GM12872 (cell line): ENCODE measurements around the gene MKKS.

Source experiments
- TF ChIP-seq, protein P1 (sequence below): IDR thresholded peaks from 3 replicates; pipeline ENCODE4 v1.5.1; 2011; ENCODE audit warnings: low read depth, mild to moderate bottlenecking, low read length, moderate library complexity; ENCODE audit not compliant: insufficient read depth

MKKS gene

DNA sequence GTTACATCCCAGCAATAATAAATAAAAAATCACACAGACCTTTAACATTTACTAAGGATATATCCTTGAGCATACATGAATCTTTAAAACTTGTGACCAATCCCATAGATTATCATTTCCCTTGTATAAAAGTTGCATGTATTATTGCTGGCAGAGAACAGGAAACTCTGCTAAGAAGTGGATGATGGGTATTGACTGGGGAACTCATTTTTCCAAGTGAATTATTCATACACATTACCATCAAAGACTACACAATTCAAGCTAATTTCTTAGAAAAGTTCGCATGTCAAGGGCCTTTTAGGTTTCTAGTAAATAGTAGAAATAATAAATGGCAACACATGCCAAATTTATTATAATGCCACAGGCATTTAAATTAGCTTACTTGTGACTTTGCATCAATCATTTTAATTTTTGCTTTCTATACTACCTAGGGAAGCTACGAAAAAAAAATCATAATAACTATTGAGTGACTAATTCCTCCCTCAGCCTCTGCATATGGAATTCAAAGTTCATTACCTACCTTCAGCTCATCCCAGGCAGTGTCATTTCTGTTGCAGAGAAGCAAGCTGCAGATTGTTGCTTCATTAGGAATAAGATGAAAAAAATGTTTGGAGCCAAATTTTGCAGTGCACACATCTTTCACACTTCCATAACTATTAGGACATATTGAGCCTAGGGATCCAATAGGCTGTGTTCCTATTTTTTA is 25.8 kb downstream of the MKKS start:
- TF ChIP-seq, protein P1, sequence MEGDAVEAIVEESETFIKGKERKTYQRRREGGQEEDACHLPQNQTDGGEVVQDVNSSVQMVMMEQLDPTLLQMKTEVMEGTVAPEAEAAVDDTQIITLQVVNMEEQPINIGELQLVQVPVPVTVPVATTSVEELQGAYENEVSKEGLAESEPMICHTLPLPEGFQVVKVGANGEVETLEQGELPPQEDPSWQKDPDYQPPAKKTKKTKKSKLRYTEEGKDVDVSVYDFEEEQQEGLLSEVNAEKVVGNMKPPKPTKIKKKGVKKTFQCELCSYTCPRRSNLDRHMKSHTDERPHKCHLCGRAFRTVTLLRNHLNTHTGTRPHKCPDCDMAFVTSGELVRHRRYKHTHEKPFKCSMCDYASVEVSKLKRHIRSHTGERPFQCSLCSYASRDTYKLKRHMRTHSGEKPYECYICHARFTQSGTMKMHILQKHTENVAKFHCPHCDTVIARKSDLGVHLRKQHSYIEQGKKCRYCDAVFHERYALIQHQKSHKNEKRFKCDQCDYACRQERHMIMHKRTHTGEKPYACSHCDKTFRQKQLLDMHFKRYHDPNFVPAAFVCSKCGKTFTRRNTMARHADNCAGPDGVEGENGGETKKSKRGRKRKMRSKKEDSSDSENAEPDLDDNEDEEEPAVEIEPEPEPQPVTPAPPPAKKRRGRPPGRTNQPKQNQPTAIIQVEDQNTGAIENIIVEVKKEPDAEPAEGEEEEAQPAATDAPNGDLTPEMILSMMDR = no peak

DNA sequence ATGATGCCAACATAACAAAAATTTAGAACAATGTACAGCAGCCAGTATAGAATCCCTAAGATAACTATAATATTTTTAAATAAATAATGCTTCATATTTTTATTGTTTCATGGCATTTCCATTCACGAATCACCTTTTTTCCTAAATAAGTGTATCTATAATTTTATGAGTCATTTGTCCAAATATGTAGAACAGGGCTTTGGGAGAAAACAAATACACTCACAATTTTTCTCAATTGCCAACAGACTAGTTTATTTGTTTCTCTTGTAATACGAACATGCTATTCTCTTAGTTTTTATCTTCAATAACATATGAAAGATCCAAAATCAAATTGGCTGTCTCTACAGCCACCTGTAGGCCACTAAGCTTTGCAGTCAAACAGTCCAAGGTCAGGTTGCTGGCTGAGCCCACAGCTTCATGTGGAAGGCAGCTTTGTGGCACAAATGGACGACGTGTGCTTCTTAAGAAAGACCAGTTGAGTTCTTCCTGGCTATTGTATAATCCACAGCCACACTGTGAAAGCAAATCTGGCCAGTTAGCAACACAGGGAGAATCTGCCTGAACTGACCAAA is 29.0 kb downstream of the MKKS start:
- TF ChIP-seq, protein P1 = no peak

GRCh38 chr20:10404023-10404628 is 29.9 kb downstream of the MKKS start:
- TF ChIP-seq, protein P1 = no peak

DNA sequence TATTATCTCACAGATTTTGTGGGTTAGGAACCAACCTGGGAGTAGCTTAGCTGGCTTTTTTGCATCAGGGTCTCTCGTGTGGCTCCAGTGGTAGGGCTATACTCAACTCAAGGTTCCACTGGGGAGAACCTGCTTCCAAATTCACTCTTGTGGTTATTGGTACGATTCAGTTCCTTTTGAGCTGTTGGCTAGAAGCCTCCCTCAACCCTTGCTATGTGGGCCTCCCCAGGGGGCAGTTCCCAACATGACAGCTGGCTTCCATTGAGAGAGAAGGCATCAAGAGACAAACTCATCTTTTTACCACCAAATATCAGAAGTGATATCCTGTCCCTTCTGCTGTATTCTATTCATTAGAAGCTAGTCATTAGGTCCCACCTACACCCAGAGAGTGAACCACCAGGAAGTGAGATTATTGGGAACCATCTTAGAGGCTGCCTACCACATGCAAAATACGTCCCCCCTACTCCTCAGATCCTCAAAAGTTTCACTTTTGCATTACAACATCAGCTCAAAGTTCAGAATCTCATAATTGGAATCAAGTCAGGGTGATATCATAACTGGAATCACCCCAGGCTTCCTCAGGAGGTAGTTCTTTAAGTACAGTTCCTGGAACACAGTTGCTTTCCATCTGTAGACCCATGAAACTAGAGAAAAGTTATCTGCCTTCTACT is 30.9 kb downstream of the MKKS start:
- TF ChIP-seq, protein P1 = no peak

- TF ChIP-seq, protein P1 = no peak
Measured at GRCh38 chr20:10398834-10399369, 35.1 kb downstream of the MKKS start.

DNA sequence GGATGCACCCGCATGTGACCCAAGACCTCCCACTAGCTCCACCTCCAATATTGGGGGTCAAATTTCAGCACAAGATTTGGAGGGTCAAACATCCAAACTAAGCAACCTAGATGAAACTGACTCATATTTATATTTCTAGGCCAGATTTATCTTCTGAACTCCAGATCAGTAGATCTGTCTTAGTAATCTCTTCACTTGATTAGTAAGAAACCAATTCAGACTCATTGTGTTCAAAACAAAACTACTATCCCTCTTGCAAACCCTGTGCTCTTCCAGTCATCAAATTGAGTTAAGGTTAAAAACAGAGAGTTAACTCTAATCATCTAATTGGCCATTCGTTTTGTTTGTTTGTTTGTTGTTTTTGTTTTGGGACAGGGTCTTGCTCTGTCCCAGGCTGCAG is 43.3 kb downstream of the MKKS start:
- TF ChIP-seq, protein P1 = no peak

DNA sequence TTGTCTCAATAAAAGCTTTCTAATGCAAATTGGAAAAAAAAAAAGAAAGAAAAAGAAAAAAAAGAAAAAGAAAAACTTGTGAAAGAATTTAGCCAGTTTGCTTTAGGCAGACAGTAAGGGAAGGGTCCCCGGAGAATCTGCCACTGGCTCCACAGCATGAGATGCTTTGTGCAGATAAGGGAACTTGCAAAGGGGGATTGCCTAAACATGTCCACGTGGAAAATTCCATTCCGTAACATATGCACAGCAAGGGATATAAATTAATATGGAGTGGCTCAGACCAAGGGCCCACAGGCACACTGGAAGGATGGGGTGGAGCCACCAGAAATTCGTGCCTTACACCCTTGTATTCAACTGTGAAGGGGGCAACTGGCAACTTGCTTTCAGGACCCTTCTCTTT is 45.4 kb downstream of the MKKS start:
- TF ChIP-seq, protein P1 = no peak
